NCI-H510A (cell line): Measurements from ENCODE around the gene DACH1.
"Not testable (repeated sequence)": the region's sequence is repeated elsewhere in the genome, so short reads cannot be mapped to it uniquely, and the experiment has no call there.

ENCODE experiments used
- DNase-seq: peaks from one replicate; lab custom pipeline; 2025; lab: John Stamatoyannopoulos, UW

Gene DACH1

GRCh38 chr13:71828564-71828963 is 38.4 kb downstream of the DACH1 start:
- DNase-seq = no peak

GRCh38 chr13:71828117-71828516 is 38.9 kb downstream of the DACH1 start:
- no peak for DNase-seq

GRCh38 chr13:71827241-71827640 is 39.8 kb downstream of the DACH1 start:
- DNase-seq = no peak

- no peak for DNase-seq
These were observed 46.3 kb downstream of the DACH1 start for GRCh38 chr13:71820699-71821098.

- no peak for DNase-seq
These were observed 49.7 kb downstream of the DACH1 start for GRCh38 chr13:71817335-71817734.

- no peak for DNase-seq
These were observed 52.1 kb downstream of the DACH1 start for GRCh38 chr13:71814806-71815360.

GRCh38 chr13:71813187-71813586 is 53.8 kb downstream of the DACH1 start:
- DNase-seq = no peak

GRCh38 chr13:71811344-71811743 is 55.7 kb downstream of the DACH1 start:
- no peak for DNase-seq

GRCh38 chr13:71808708-71809107 is 58.3 kb downstream of the DACH1 start:
- DNase-seq = no peak

- no peak for DNase-seq
These were observed 60.1 kb downstream of the DACH1 start for GRCh38 chr13:71806886-71807285.

- DNase-seq = no peak
These were observed 63.9 kb downstream of the DACH1 start for GRCh38 chr13:71803066-71803465.

GRCh38 chr13:71801781-71802180 is 65.2 kb downstream of the DACH1 start:
- no peak for DNase-seq

- DNase-seq = no peak
These were observed 65.7 kb downstream of the DACH1 start for GRCh38 chr13:71801165-71801760.

- DNase-seq = no peak
These were observed 67.7 kb downstream of the DACH1 start for GRCh38 chr13:71799324-71799723.

GRCh38 chr13:71798707-71799106 is 68.3 kb downstream of the DACH1 start:
- no peak for DNase-seq

GRCh38 chr13:71797517-71797916 is 69.5 kb downstream of the DACH1 start:
- no peak for DNase-seq

GRCh38 chr13:71789693-71790329 is 77.2 kb downstream of the DACH1 start:
- no peak for DNase-seq

- DNase-seq = no peak
These were observed 78.0 kb downstream of the DACH1 start for GRCh38 chr13:71789037-71789436.

- no peak for DNase-seq
These were observed 79.6 kb downstream of the DACH1 start for GRCh38 chr13:71787414-71787813.

GRCh38 chr13:71786875-71787274 is 80.1 kb downstream of the DACH1 start:
- no peak for DNase-seq

- DNase-seq = no peak
These were observed 81.6 kb downstream of the DACH1 start for GRCh38 chr13:71785361-71785760.

- no peak for DNase-seq
These were observed 86.5 kb downstream of the DACH1 start for GRCh38 chr13:71780546-71780945.

- not testable (repeated sequence) for DNase-seq
These were observed 88.0 kb downstream of the DACH1 start for GRCh38 chr13:71778998-71779397.

- no peak for DNase-seq
These were observed 91.0 kb downstream of the DACH1 start for GRCh38 chr13:71775966-71776365.
